Measurements from ENCODE around the gene FAM25G. TPM values are rescaled to one million over a fixed set of nuclear protein-coding genes. Genes with fewer than 3 reads are reported as not detected.
"Not testable (repeated sequence)": the region's sequence is repeated elsewhere in the genome, so short reads cannot be mapped to it uniquely, and the experiment has no call there.

Gene FAM25G
- total RNA-seq, 1 experiment from 2014 or later, result not detected

- in situ Hi-C loops (cut with HindIII; ENCODE audit: low sequenced_read_pairs), result not testable (repeated sequence)
These were observed 23.5 kb downstream of the FAM25G start for GRCh38 chr10:47467957-47468356.

DNA sequence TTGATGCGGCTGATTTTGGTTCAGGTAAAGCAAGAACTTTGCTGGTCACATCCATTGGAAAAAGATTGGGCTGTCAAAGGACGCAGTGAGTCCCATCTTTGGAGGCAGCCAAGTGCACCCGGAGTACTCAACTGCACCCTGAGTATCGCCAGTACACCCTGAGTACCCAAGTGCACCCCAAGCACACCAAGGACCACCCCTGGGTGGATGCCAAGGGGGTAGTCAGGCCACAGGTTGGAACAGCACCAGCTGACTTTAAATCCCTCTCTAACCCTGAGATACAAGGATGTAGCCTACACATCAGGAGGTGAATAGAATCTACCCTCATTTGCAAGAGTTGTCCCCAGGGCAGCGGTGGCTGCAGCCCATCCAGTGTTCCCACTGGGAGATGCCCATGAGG lies 24.0 kb downstream of the FAM25G start:
- DNase-seq (ENCODE audit: low spot score); in situ Hi-C loops (cut with HindIII; ENCODE audit: low sequenced_read_pairs): not testable (repeated sequence)

More at GRCh38 chr10:47467957-47468356, 23.5 kb downstream of the FAM25G start:
- DNase-seq (ENCODE audit: low spot score), result not testable (repeated sequence)

- DNase-seq (ENCODE audit: low spot score); in situ Hi-C loops (cut with HindIII; ENCODE audit: low sequenced_read_pairs): not testable (repeated sequence)
These were observed 26.1 kb downstream of the FAM25G start for GRCh38 chr10:47465216-47465917.

GRCh38 chr10:47462577-47463358 lies 28.7 kb downstream of the FAM25G start:
- in situ Hi-C loops (cut with HindIII; ENCODE audit: low sequenced_read_pairs), result not testable (repeated sequence)

GRCh38 chr10:47461261-47461687 lies 30.2 kb downstream of the FAM25G start:
- in situ Hi-C loops (cut with HindIII; ENCODE audit: low sequenced_read_pairs), result not testable (repeated sequence)
- peak; percentile 37 for DNase-seq (ENCODE audit: low spot score)

More at GRCh38 chr10:47462577-47463358, 28.7 kb downstream of the FAM25G start:
- DNase-seq (ENCODE audit: low spot score), result not testable (repeated sequence)

GRCh38 chr10:47458466-47459154 lies 32.9 kb downstream of the FAM25G start:
- in situ Hi-C loops (cut with HindIII; ENCODE audit: low sequenced_read_pairs), result no loop called here

DNA sequence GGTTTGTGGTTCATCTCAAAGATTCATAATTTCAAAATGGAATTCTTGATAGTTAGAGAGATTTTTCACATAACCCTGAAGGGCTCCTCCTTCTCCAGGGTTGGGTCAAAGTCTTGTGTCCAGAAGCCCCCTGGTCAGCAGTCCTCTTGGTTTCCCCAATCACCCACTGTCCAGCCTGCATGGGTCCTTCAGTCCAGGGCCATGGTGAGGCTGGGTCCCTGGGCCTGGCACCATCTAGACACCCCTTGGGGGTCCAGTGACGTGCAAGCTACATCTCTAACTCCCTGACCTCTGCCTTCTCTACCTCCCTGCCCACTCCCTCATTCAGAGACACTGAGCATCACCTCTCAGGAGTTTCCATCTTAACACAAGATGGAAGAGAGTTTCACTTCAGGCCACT lies 33.7 kb downstream of the FAM25G start:
- DNase-seq (ENCODE audit: low spot score), result no peak

More at GRCh38 chr10:47458466-47459154, 32.9 kb downstream of the FAM25G start:
- DNase-seq (ENCODE audit: low spot score), result no peak

DNA sequence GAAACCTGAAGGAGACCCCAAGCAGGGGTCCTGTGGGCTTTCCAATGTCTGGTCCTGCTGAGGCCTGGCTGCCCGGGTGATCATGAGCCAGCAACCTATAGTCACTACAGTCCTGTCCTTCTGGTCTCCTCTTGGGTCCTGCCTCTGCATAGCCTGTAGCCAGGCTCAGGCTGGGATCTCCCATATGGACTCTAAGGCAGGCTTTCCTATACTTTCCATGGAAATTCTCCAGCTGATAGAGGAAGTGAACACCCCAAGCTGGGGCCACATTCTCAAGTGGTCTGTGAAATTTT lies 34.0 kb downstream of the FAM25G start:
- in situ Hi-C loops (cut with HindIII; ENCODE audit: low sequenced_read_pairs), result no loop called here
- DNase-seq (ENCODE audit: low spot score), result no peak

More for the DNA sequence above, 33.7 kb downstream of the FAM25G start:
- in situ Hi-C loops (cut with HindIII; ENCODE audit: low sequenced_read_pairs), result no loop called here

DNA sequence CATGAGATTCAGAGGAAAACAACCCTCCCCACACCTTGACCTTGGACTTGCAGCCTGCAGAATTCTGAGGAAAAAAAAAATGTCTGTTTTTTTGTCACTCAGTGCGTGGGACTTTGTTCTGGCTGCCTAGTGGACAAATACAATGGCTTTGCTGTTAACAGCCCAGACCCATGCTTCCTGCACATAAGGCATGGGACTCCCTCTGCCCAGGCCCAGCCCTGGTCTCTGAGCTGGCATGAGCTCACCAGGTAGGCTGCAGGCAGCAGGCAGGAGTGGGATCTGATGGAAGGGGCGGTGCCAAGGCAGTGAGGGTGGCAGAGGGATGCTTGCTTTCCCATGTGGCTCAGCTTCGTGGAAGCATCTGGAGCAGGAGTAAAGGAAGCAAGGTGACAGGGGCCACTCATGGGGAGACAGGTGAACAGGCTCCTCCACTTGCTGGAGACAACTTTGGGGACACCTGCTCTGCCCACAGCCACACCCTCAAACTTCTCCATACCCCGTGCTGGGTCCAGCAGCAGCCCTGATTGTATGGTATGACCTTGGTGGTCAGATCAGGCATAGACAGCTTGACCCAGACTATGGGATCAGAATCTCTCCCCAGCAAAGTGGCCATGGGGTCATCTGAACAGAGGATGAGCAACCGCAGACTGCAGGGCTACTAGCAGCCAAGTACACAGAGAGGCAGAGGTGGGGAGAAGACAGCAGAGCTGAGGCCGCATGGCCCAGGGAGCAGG lies 34.5 kb downstream of the FAM25G start:
- in situ Hi-C loops (cut with HindIII; ENCODE audit: low sequenced_read_pairs), result no loop called here
- DNase-seq (ENCODE audit: low spot score), result no peak

GRCh38 chr10:47456079-47456785 lies 35.3 kb downstream of the FAM25G start:
- in situ Hi-C loops (cut with HindIII; ENCODE audit: low sequenced_read_pairs), result no loop called here
- no peak for DNase-seq (ENCODE audit: low spot score)

- DNase-seq (ENCODE audit: low spot score); in situ Hi-C loops (cut with HindIII; ENCODE audit: low sequenced_read_pairs): not testable (repeated sequence)
These were observed 36.0 kb downstream of the FAM25G start for GRCh38 chr10:47455350-47456078.

GRCh38 chr10:47454780-47455058 lies 36.8 kb downstream of the FAM25G start:
- no peak for DNase-seq (ENCODE audit: low spot score)
- in situ Hi-C loops (cut with HindIII; ENCODE audit: low sequenced_read_pairs), result no loop called here

- in situ Hi-C loops (cut with HindIII; ENCODE audit: low sequenced_read_pairs), result no loop called here
- no peak for DNase-seq (ENCODE audit: low spot score)
These were observed 37.3 kb downstream of the FAM25G start for GRCh38 chr10:47454008-47454779.

DNA sequence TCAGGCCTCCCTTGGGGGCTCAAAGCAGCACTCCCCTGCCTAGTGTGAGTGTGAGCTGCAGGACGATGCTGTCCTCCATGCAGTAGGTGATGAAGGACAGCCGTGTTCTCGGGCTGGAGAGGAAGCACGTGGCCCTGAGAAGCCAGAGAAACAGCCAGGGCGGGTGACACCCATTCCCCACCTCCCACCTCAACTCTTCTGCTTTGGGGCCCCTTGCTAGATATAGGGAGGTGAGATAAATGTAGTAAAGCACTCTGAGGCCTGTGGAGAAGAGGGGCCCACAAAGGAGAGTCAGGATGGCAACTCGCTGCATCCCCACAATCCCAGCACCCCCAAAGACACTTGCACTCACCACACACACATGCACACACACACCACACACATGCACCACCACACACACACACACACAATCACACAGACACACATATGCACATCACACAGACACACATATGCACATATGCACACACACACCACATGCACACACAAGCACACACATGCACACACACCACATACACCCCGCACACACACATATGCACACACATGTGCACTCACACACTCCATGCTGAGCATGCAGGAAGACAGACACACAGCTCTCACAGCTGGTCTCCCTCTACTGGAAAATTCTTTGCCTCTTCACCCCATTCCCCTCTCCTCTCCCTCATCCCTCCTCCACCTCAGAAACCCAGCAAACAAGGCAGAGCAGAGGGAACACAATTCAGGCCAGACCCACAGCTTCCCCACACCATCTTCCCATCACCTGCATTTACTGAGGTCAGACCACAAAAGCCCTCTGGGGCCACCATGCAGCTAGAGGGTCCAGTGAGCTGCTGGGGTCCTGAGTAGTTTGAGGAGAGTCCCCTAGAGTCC lies 38.1 kb downstream of the FAM25G start:
- DNase-seq (ENCODE audit: low spot score), result no peak
- in situ Hi-C loops (cut with HindIII; ENCODE audit: low sequenced_read_pairs), result no loop called here

GRCh38 chr10:47452495-47453140 lies 38.9 kb downstream of the FAM25G start:
- DNase-seq (ENCODE audit: low spot score), result no peak

GRCh38 chr10:47451998-47452494 lies 39.5 kb downstream of the FAM25G start:
- in situ Hi-C loops (cut with HindIII; ENCODE audit: low sequenced_read_pairs), result no loop called here
- DNase-seq (ENCODE audit: low spot score), result no peak

More at GRCh38 chr10:47452495-47453140, 38.9 kb downstream of the FAM25G start:
- in situ Hi-C loops (cut with HindIII; ENCODE audit: low sequenced_read_pairs), result no loop called here

Measured in G401 (cell line).